ENCODE data around the gene OR8B8.

Gene OR8B8

DNA sequence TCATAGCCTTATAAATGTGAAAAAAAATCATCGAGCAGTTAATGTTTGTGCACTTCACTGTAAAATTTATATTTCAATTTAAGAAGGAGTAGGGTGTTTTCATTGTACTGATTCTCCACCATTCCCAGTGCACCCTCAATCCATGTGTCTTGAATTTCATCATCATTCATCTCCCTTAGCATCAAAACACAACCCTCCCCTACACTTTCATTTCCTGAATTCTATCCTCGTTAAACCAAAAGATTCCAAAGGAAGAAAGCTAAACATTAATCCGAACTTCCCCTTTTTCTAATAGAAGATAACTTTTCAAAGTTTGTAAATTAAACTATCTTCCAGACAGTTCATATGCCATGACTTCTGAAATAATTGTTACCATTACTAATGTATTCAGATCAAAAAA lies 34.1 kb upstream of the OR8B8 start:
- H3K4me1 Mint-ChIP-seq, result peaks cover 32% of the 10 kb centered on the region
- no peaks in the 10 kb centered on the region for H3K9me3 Mint-ChIP-seq
- H3K36me3 Mint-ChIP-seq (ENCODE audit: low read depth), result no peaks in the 10 kb centered on the region
- H3K27ac Mint-ChIP-seq, result peak overlapping the region in 2 of 3 experiments; percentile 45 to 74
- H3K27me3 Mint-ChIP-seq (ENCODE audit: low read depth), result no peaks in the 10 kb centered on the region
- H3K4me3 Mint-ChIP-seq, result no peak overlapping the region
- TF ChIP-seq, protein P1, sequence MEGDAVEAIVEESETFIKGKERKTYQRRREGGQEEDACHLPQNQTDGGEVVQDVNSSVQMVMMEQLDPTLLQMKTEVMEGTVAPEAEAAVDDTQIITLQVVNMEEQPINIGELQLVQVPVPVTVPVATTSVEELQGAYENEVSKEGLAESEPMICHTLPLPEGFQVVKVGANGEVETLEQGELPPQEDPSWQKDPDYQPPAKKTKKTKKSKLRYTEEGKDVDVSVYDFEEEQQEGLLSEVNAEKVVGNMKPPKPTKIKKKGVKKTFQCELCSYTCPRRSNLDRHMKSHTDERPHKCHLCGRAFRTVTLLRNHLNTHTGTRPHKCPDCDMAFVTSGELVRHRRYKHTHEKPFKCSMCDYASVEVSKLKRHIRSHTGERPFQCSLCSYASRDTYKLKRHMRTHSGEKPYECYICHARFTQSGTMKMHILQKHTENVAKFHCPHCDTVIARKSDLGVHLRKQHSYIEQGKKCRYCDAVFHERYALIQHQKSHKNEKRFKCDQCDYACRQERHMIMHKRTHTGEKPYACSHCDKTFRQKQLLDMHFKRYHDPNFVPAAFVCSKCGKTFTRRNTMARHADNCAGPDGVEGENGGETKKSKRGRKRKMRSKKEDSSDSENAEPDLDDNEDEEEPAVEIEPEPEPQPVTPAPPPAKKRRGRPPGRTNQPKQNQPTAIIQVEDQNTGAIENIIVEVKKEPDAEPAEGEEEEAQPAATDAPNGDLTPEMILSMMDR (IDR thresholded peaks at IDR 0.05; ENCODE audit: unreplicated experiment in 3 of 3), result no peak

- Mint-ChIP-seq H3K27me3 (ENCODE audit: low read depth) (no peaks in the 10 kb centered on the region), H3K4me3 (no peak overlapping the region), H3K4me1 (peaks cover 19% of the 10 kb centered on the region), H3K27ac (no peak overlapping the region), H3K9me3 (no peaks in the 10 kb centered on the region), H3K36me3 (ENCODE audit: low read depth) (no peaks in the 10 kb centered on the region)
- TF ChIP-seq, protein P1 (IDR thresholded peaks at IDR 0.05; ENCODE audit: unreplicated experiment in 3 of 3), result no peak
Observed at GRCh38 chr11:124475265-124475664, 29.8 kb upstream of the OR8B8 start.

GRCh38 chr11:124474779-124475178 lies 29.3 kb upstream of the OR8B8 start:
- Mint-ChIP-seq H3K27ac (no peak overlapping the region), H3K27me3 (ENCODE audit: low read depth) (no peaks in the 10 kb centered on the region), H3K9me3 (no peaks in the 10 kb centered on the region), H3K4me3 (no peak overlapping the region), H3K4me1 (peaks cover 20% of the 10 kb centered on the region), H3K36me3 (ENCODE audit: low read depth) (no peaks in the 10 kb centered on the region)
- TF ChIP-seq, protein P1 (IDR thresholded peaks at IDR 0.05; ENCODE audit: unreplicated experiment in 3 of 3), result no peak

- TF ChIP-seq, protein P1 (IDR thresholded peaks at IDR 0.05; ENCODE audit: unreplicated experiment in 3 of 3), result no peak
- Mint-ChIP-seq H3K9me3 (no peaks in the 10 kb centered on the region), H3K4me3 (no peak overlapping the region), H3K27ac (no peak overlapping the region), H3K4me1 (peaks cover 13% of the 10 kb centered on the region), H3K36me3 (ENCODE audit: low read depth) (no peaks in the 10 kb centered on the region), H3K27me3 (ENCODE audit: low read depth) (no peaks in the 10 kb centered on the region)
Observed at GRCh38 chr11:124474079-124474478, 28.6 kb upstream of the OR8B8 start.

GRCh38 chr11:124473476-124473875 lies 28.0 kb upstream of the OR8B8 start:
- Mint-ChIP-seq H3K9me3 (no peaks in the 10 kb centered on the region), H3K27ac (peak overlapping the region in 1 of 3 experiments; percentile 54), H3K4me3 (no peak overlapping the region), H3K4me1 (peaks cover 13% of the 10 kb centered on the region), H3K36me3 (ENCODE audit: low read depth) (no peaks in the 10 kb centered on the region), H3K27me3 (ENCODE audit: low read depth) (no peaks in the 10 kb centered on the region)
- TF ChIP-seq, protein P1 (IDR thresholded peaks at IDR 0.05; ENCODE audit: unreplicated experiment in 3 of 3), result no peak

DNA sequence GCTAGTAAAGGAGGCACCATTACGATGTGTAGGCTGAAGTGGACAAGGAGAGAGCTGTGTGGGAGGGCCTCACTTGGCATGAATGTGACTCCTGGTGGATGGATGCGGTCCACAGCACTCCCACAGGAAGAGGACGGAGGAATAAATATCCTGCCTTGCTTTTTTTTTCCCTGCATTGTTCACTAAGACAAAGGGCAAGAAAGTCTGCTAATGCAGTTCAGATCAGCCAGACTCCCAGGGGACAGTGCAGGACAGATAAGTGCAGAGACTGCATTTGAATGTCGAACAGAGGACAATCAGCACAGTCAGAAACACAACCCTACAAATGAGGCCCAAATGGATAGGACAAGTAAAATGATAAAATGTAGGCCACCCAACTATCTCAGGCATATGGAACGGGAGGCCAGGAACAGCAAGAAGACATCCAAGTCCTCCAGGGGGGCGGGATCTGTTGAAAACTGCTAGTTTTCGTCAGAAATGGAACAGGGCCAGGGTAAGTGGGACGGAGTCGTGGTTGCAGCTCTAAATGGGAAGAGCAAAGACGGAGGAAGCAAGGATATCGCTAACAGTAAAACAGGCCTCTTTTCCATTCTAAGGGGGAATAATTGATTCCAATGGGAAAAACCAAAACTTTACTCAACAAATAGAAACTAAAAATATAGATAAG lies 25.2 kb upstream of the OR8B8 start:
- Mint-ChIP-seq H3K4me3 (peak overlapping the region in 2 of 3 experiments; percentile 5 to 22), H3K27ac (peak overlapping the region; percentile 63 to 93 (median 90)), H3K9me3 (no peaks in the 10 kb centered on the region), H3K27me3 (ENCODE audit: low read depth) (no peaks in the 10 kb centered on the region), H3K36me3 (ENCODE audit: low read depth) (no peaks in the 10 kb centered on the region), H3K4me1 (peaks cover 13% of the 10 kb centered on the region)
- TF ChIP-seq, protein P1 (IDR thresholded peaks at IDR 0.05; ENCODE audit: unreplicated experiment in 3 of 3), result no peak

Measured in nephron (organoid).